Osteoblast (primary cell): ENCODE measurements around the gene TRIM58. TPM values are rescaled to one million over a fixed set of nuclear protein-coding genes. Genes with fewer than 3 reads are reported as not detected.

Experiments used
- DNase-seq: peaks from one replicate; pipeline ENCODE4 v3.0.0; 2011; ENCODE audit warnings: low spot score, mixed read lengths; ENCODE audit not compliant: insufficient read length; ENCODE audit errors: missing footprints
- H2AFZ ChIP-seq: 2 replicates; pipeline ENCODE4 v1.6.0; 2011; ENCODE audit warnings: mild to moderate bottlenecking, low read length
- H3K27ac ChIP-seq: 2 replicates; pipeline ENCODE4 v1.5.1; 2011; ENCODE audit warnings: mild to moderate bottlenecking, low read depth, low read length, moderate library complexity
- H3K27me3 ChIP-seq: 2 replicates; pipeline ENCODE4 v1.6.0; 2012; ENCODE audit warnings: mild to moderate bottlenecking, control low read depth, inconsistent platforms, low read length, moderate library complexity; ENCODE audit not compliant: insufficient read depth
- H3K36me3 ChIP-seq: 2 replicates; pipeline ENCODE4 v1.5.1; 2011; ENCODE audit warnings: mild to moderate bottlenecking, low read length, control low read depth, moderate library complexity; ENCODE audit not compliant: insufficient read depth
- H3K4me1 ChIP-seq: 2 replicates; pipeline ENCODE4 v1.5.1; 2011; ENCODE audit warnings: mild to moderate bottlenecking, low read length, control low read depth, moderate library complexity; ENCODE audit not compliant: insufficient read depth
- H3K4me2 ChIP-seq: 2 replicates; pipeline ENCODE4 v1.6.0; 2011; ENCODE audit warnings: mild to moderate bottlenecking, low read length; ENCODE audit not compliant: insufficient read depth
- H3K4me3 ChIP-seq: fragments of 200-600 bp; sonication (generic); 3 replicates; pipeline ENCODE4 v1.5.1; 2012; ENCODE audit warnings: mild to moderate bottlenecking, low read length, inconsistent platforms; ENCODE audit not compliant: insufficient read depth
- H3K79me2 ChIP-seq: 2 replicates; pipeline ENCODE4 v1.6.0; 2012; ENCODE audit warnings: mild to moderate bottlenecking, low read length, control low read depth, inconsistent platforms; ENCODE audit not compliant: insufficient read depth
- H3K9me3 ChIP-seq: 2 replicates; pipeline ENCODE4 v1.5.1; 2011; ENCODE audit warnings: low read depth, low read length, control low read depth
- H4K20me1 ChIP-seq: 2 replicates; pipeline ENCODE4 v1.6.0; 2012; ENCODE audit warnings: mild to moderate bottlenecking, low read length, control low read depth; ENCODE audit not compliant: insufficient read depth
- CTCF ChIP-seq: IDR thresholded peaks from 2 replicates; pipeline ENCODE4 v1.5.1; 2011; ENCODE audit warnings: mild to moderate bottlenecking, low read depth, low read length, moderate library complexity; ENCODE audit errors: extremely low read depth
- total RNA-seq: library from RNA; depleted of rRNA; stranded (reverse); fragments of >200 nt; gene quantifications from 2 replicates; pipeline ENCODE4 v1.2.3, GENCODE V29; 2012

TRIM58 gene
- total RNA-seq, 1 donor = 0.36 TPM

GRCh38 chr1:247845693-247846017, 11.3 kb upstream of the TRIM58 start:
- no peak overlapping the region for H2AFZ ChIP-seq
- H3K36me3 ChIP-seq = no peaks in the 10 kb centered on the region
- no peak overlapping the region for H3K4me3 ChIP-seq
- H3K27me3 ChIP-seq = no peaks in the 10 kb centered on the region
- H3K4me2 ChIP-seq = no peak overlapping the region
- H3K4me1 ChIP-seq = no peaks in the 10 kb centered on the region
- H4K20me1 ChIP-seq = no peaks in the 10 kb centered on the region
- TF ChIP-seq CTCF = no peak
- H3K9me3 ChIP-seq = no peaks in the 10 kb centered on the region
- no peak for DNase-seq
- H3K27ac ChIP-seq = no peak overlapping the region
- H3K79me2 ChIP-seq = no peaks in the 10 kb centered on the region

- H3K79me2 ChIP-seq = no peaks in the 10 kb centered on the region
- no peaks in the 10 kb centered on the region for H3K4me1 ChIP-seq
- H3K36me3 ChIP-seq = no peaks in the 10 kb centered on the region
- no peak overlapping the region for H2AFZ ChIP-seq
- no peak for TF ChIP-seq CTCF
- H3K4me3 ChIP-seq = no peak overlapping the region
- H3K27me3 ChIP-seq = no peaks in the 10 kb centered on the region
- no peaks in the 10 kb centered on the region for H3K9me3 ChIP-seq
- no peak overlapping the region for H3K27ac ChIP-seq
- DNase-seq = no peak
- H4K20me1 ChIP-seq = no peaks in the 10 kb centered on the region
- H3K4me2 ChIP-seq = no peak overlapping the region
These were observed 8.6 kb upstream of the TRIM58 start for GRCh38 chr1:247848346-247848745.

GRCh38 chr1:247849616-247850015, 7.4 kb upstream of the TRIM58 start:
- Histone ChIP-seq H3K4me1 (no peaks in the 10 kb centered on the region), H3K9me3 (no peaks in the 10 kb centered on the region), H3K36me3 (no peaks in the 10 kb centered on the region), H2AFZ (no peak overlapping the region), H4K20me1 (no peaks in the 10 kb centered on the region), H3K4me2 (no peak overlapping the region), H3K4me3 (no peak overlapping the region), H3K79me2 (no peaks in the 10 kb centered on the region), H3K27me3 (no peaks in the 10 kb centered on the region), H3K27ac (no peak overlapping the region)
- no peak for TF ChIP-seq CTCF
- no peak for DNase-seq

GRCh38 chr1:247854899-247855545, 2.0 kb upstream of the TRIM58 start:
- Histone ChIP-seq H3K27ac (no peak overlapping the region), H4K20me1 (no peaks in the 10 kb centered on the region), H3K36me3 (no peaks in the 10 kb centered on the region), H3K79me2 (no peaks in the 10 kb centered on the region), H3K4me1 (no peaks in the 10 kb centered on the region), H3K4me2 (no peak overlapping the region), H3K4me3 (no peak overlapping the region), H3K27me3 (no peaks in the 10 kb centered on the region), H2AFZ (no peak overlapping the region), H3K9me3 (no peaks in the 10 kb centered on the region)
- no peak for DNase-seq
- no peak for TF ChIP-seq CTCF
